ENCODE data around the gene DIS3L2.
"Not testable (repeated sequence)": the region's sequence is repeated elsewhere in the genome, so short reads cannot be mapped to it uniquely, and the experiment has no call there.

DIS3L2 gene

GRCh38 chr2:232299084-232299483 is 337.6 kb downstream of the DIS3L2 start:
- no peak for DNase-seq (ENCODE audit: low read depth)

- no peak for DNase-seq (ENCODE audit: low read depth)
Measured at GRCh38 chr2:232299927-232300674, 338.6 kb downstream of the DIS3L2 start.

GRCh38 chr2:232300894-232301387 is 339.4 kb downstream of the DIS3L2 start:
- no peak for DNase-seq (ENCODE audit: low read depth)

- DNase-seq (ENCODE audit: low read depth), result no peak
Measured at GRCh38 chr2:232304236-232304635, 342.7 kb downstream of the DIS3L2 start.

GRCh38 chr2:232306741-232307305 is 345.3 kb downstream of the DIS3L2 start:
- DNase-seq (ENCODE audit: low read depth), result no peak

GRCh38 chr2:232307854-232308253 is 346.3 kb downstream of the DIS3L2 start:
- DNase-seq (ENCODE audit: low read depth), result no peak

- no peak for DNase-seq (ENCODE audit: low read depth)
Measured at GRCh38 chr2:232308986-232309385, 347.5 kb downstream of the DIS3L2 start.

- no peak for DNase-seq (ENCODE audit: low read depth)
Measured at GRCh38 chr2:232309592-232309991, 348.1 kb downstream of the DIS3L2 start.

GRCh38 chr2:232310121-232310520 is 348.6 kb downstream of the DIS3L2 start:
- DNase-seq (ENCODE audit: low read depth), result no peak

- no peak for DNase-seq (ENCODE audit: low read depth)
Measured at GRCh38 chr2:232310696-232311095, 349.2 kb downstream of the DIS3L2 start.

GRCh38 chr2:232313645-232314044 is 352.1 kb downstream of the DIS3L2 start:
- DNase-seq (ENCODE audit: low read depth), result not testable (repeated sequence)

GRCh38 chr2:232315049-232315922 is 353.8 kb downstream of the DIS3L2 start:
- DNase-seq (ENCODE audit: low read depth), result peak; percentile 56

GRCh38 chr2:232315923-232316299 is 354.4 kb downstream of the DIS3L2 start:
- DNase-seq (ENCODE audit: low read depth), result no peak

GRCh38 chr2:232316461-232317330 is 355.2 kb downstream of the DIS3L2 start:
- DNase-seq (ENCODE audit: low read depth), result no peak

- no peak for DNase-seq (ENCODE audit: low read depth)
Measured at GRCh38 chr2:232318169-232318855, 356.8 kb downstream of the DIS3L2 start.

GRCh38 chr2:232319067-232319802 is 357.7 kb downstream of the DIS3L2 start:
- no peak for DNase-seq (ENCODE audit: low read depth)

GRCh38 chr2:232319803-232320442 is 358.4 kb downstream of the DIS3L2 start:
- no peak for DNase-seq (ENCODE audit: low read depth)

GRCh38 chr2:232320443-232320803 is 358.9 kb downstream of the DIS3L2 start:
- DNase-seq (ENCODE audit: low read depth), result no peak

GRCh38 chr2:232321156-232321816 is 359.8 kb downstream of the DIS3L2 start:
- DNase-seq (ENCODE audit: low read depth), result no peak
